GM21723 (cell line): Measurements from ENCODE around the gene SYP.

Source experiments
- ATAC-seq: cut with Tn5 transposase; IDR thresholded peaks from one replicate; pipeline ENCODE4 v1.9.1; 2021; ENCODE audit warnings: mild to moderate bottlenecking, moderate library complexity; ENCODE audit not compliant: unreplicated experiment

Gene SYP

GRCh38 chrX:49199906-49200771 lies at the start of gene SYP:
TSS of gene SYP (minus strand) at chrX:49200193. CDS start at chrX:49200186, 7 bp downstream.
- peak; percentile 89 for ATAC-seq

GRCh38 chrX:49249616-49250015 lies 49.6 kb upstream of the SYP start:
- ATAC-seq, result no peak

- ATAC-seq, result no peak
Measured at GRCh38 chrX:49249071-49249470, 49.1 kb upstream of the SYP start.

GRCh38 chrX:49247916-49248811 lies 48.2 kb upstream of the SYP start:
- no peak for ATAC-seq

- ATAC-seq, result no peak
Measured at GRCh38 chrX:49247346-49247745, 47.4 kb upstream of the SYP start.

- ATAC-seq, result no peak
Measured at GRCh38 chrX:49246541-49246940, 46.5 kb upstream of the SYP start.

- no peak for ATAC-seq
Measured at GRCh38 chrX:49244207-49244606, 44.2 kb upstream of the SYP start.

GRCh38 chrX:49243166-49243565 lies 43.2 kb upstream of the SYP start:
- ATAC-seq, result no peak

- ATAC-seq, result no peak
Measured at GRCh38 chrX:49242545-49243066, 42.6 kb upstream of the SYP start.

- ATAC-seq, result no peak
Measured at GRCh38 chrX:49238735-49239134, 38.7 kb upstream of the SYP start.

- no peak for ATAC-seq
Measured at GRCh38 chrX:49237060-49237459, 37.1 kb upstream of the SYP start.

- ATAC-seq, result no peak
Measured at GRCh38 chrX:49233887-49234555, 34.0 kb upstream of the SYP start.

GRCh38 chrX:49233176-49233575 lies 33.2 kb upstream of the SYP start, which contains the start of gene CACNA1F:
TSS of gene CACNA1F (minus strand) at chrX:49233340. CDS start at chrX:49233309, 31 bp downstream.
- no peak for ATAC-seq

- ATAC-seq, result no peak
Measured at GRCh38 chrX:49232525-49232924, 32.5 kb upstream of the SYP start.

- no peak for ATAC-seq
Measured at GRCh38 chrX:49231333-49232000, 31.5 kb upstream of the SYP start.

- peak; percentile 56 for ATAC-seq
Measured at GRCh38 chrX:49230500-49231232, 30.7 kb upstream of the SYP start.

GRCh38 chrX:49228185-49228584 lies 28.2 kb upstream of the SYP start:
- ATAC-seq, result no peak

- no peak for ATAC-seq
Measured at GRCh38 chrX:49227726-49228125, 27.7 kb upstream of the SYP start.

- no peak for ATAC-seq
Measured at GRCh38 chrX:49226946-49227345, 27.0 kb upstream of the SYP start.

- ATAC-seq, result no peak
Measured at GRCh38 chrX:49225858-49226257, 25.9 kb upstream of the SYP start.
